Stimulated activated naive CD8-positive, alpha-beta T cell treated with anti-CD3 and anti-CD28 coated beads, Interleukin-15, Interleukin-2, amounts not matched to agents 100 U/mL and 50 U/mL, for 24 hours (primary cell): ENCODE measurements around the gene GLCE.
A peak's percentile ranks its signal among the peaks of the same experiment; 100 is the strongest.
"Not testable (repeated sequence)": the region's sequence is repeated elsewhere in the genome, so short reads cannot be mapped to it uniquely, and the experiment has no call there.

Experiments
- ATAC-seq: fragments of 150-1000 bp; cut with Tn5 transposase; one replicate; pipeline ENCODE4 v1.10.0; 2021
- DNase-seq: peaks from one replicate; pipeline ENCODE4 v3.0.0; 2021

GLCE gene

DNA sequence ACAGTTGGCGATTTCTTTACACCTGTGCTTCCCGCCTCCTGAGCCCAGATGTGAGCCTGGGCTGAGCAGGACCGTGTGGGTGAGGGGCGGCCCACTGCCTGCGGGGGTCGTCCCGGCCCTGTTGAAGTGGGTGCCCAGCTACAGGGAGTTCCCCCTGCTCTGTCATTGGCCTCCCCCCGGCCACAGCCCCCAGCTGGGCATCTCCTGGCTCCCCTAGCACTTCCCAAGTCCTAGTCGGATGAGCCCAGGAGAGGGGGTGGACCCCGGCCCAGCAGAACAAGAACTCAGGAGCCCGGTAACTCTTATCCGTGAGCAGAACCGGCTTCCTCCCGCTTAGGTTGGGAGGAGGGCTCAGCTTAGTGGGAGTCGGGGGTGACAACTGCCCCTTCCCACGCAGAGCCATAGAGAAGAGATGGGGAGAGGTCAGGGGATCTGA is 139.0 kb downstream of the GLCE start:
- DNase-seq, result no peak
- no peak for ATAC-seq

DNA sequence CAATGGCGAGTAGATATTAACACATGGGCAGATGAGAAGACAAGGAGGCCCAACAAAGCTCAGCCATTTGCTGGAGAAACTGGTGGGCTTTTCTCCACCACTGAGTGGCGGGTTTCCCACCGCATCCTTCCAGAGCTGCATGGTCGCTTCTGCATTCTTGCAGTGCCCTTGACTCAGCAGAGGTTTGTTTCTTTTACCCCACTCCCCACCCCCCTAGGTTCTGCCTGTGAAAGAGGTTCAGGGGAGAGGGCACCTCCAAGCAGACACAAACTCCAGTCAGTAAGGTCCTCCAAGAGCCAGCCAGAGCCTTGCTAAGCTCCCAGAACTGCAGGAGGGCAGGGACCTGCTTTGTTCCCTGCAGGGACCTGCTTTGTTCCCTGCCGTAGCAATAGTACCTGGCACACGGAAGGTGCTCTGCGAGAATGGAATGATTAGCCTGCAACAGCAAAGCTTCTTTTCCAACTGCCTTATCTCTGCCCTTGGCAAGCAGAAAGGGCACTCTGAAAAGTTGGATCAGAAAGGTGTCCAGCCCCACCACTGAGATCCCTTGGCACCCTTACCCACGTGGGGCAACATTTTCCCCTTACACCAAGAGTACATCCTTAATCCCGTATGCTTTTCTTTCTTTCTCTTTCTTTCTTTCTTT is 139.6 kb downstream of the GLCE start:
- ATAC-seq (no peak), DNase-seq (no peak)

DNA sequence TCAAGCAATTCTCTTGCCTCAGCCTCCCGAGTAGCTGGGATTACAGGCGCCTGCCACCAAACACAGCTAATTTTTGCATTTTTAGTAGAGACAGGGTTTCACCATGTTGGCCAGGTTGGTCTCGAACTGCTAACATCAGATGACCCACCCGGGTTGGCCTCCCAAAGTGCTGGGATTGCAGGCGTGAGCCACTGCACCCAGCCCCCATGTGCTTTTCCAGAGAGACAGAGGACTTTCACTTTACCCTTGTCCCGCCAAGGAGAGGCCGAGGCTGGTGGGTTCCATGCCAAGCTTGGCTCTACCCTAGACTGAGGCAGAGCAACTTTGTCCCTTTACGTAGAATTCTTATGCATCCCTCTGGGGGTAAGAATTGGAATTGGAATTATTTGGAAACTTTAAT is 140.7 kb downstream of the GLCE start:
- not testable (repeated sequence) for ATAC-seq, DNase-seq

DNA sequence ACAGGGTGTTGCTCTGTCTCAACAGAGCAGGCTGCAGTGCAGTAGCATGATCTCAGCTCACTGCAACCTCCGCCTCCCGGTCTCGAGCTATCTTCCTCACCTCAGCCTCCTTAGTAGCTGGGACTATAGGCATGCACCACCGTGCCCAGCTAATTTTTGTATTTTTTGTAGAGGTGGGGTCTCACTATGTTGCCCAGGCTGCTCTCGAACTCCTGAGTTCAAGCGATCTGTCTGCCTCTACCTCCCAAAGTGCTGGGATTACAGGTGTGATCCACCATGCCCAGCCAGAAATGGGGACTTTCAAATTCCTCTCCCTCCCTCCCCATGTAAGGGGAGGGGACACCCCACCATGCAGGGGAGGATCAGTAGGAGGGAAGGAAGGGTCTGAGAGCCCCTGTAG is 141.7 kb downstream of the GLCE start:
- ATAC-seq, result not testable (repeated sequence)

DNA sequence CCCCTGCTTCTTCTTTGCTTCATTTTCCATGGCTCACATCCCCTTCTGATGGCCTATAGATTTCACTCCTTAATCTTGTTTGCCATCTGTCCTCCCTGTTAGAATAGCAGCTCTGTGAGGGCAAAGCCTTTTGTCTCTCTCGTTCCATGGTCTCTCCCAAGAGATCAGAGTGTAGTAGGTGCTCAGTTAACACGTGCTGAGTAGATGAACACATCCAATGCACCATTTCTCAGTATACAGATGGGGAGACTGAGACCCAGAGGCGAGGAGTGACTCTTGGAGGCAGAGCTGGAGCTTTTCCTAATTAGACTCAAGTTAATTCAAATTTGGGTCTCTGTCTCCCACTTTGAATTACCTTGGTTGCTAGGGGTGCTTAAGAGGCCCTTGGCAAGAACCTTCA is 142.5 kb downstream of the GLCE start:
- DNase-seq (no peak), ATAC-seq (no peak)

More for the DNA sequence above, 141.7 kb downstream of the GLCE start:
- DNase-seq, result not testable (repeated sequence)

DNA sequence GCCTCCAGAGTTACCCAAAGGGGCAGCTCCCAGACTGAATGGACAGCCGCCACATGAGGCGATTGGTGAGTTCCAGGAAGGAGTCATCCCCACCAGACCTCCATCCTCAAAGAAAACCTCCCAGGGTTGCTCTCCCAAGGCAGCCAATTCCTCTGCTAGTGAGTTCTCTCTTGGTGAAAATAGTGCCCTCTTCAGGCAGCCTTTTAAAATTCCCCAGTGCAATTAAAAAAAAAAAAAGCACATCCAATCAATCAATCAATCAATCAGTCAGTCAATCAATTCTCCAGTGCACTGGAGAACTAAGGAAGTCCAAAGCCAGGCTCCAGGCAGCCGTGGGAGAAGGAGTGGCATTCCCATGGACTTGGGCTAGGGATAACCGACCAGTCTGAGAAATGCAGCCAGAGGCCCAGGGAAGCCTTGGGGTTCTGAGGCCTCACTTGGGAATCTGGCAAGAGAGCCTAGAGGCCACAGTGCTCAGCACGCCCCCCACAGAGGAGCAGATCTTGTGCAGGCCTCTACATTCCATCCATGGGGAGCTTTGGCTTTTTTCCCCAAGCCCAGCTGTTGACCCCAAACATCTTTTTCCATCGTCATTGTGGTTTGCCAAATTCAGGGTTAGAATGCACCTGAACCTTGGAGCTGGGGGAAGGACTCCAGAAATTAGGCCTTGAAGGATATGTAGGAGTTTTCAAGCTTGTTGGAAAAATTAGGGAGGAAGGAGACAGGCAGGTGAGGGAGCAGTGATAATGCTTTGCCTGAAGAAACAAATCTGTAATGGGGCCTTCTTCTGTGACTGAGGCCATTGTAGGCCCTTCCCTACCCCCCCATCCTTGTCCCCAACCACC is 143.1 kb downstream of the GLCE start:
- ATAC-seq, result no peak
- DNase-seq, result no peak

DNA sequence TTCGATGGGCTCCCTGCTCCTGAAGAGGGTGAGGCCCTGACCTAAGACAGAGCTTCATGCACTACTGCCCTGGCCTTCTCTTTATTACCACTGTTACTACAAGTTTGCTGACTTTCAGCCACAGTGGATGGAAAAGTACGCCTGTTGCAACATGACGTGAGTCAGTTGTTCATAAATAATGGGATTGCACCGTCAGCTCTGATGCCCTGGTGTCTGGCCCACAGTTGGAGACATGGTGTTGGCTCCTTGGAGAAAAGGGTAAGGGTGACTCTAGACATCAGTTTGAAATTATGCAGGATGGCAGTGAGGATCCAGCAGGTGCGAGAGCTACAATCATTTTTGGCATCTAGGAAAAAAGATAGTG is 143.7 kb downstream of the GLCE start:
- DNase-seq, result no peak

DNA sequence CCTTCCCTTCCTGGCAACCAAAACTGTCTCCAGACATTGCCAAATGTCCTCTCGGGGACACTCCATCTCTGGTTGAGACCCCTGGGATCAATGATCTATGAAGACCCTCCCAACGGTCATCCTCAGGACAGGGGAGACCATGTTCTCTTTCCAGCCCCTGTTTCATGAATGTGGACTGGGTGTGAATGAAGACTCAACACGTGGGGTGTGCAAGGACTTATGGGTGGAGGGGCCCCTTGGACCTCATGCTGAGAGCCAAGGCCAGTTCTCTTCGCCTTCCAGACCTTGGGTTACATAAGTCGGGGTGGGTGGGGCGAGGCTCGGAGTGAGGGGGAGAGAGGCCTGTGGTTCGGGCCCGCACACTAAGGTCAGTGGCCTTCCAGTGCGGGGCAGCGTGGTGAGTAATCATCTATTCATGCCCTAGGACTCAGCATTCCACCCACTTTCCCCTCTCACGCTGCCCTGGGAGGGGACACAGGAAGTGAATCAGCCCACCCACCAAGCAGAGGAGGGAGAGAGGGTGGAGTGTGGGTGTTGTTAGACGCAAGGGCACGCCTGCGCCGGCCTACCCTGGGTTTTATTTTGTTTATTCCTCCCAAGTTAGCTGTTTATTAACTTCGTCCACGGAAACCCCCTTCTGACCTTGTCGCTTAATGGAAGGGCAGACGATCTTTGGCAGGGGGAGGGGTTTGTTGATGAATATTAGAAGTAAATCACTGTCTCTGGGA is 144.9 kb downstream of the GLCE start:
- DNase-seq (no peak), ATAC-seq (peak; percentile 34)

More for the DNA sequence above, 143.7 kb downstream of the GLCE start:
- ATAC-seq, result no peak

DNA sequence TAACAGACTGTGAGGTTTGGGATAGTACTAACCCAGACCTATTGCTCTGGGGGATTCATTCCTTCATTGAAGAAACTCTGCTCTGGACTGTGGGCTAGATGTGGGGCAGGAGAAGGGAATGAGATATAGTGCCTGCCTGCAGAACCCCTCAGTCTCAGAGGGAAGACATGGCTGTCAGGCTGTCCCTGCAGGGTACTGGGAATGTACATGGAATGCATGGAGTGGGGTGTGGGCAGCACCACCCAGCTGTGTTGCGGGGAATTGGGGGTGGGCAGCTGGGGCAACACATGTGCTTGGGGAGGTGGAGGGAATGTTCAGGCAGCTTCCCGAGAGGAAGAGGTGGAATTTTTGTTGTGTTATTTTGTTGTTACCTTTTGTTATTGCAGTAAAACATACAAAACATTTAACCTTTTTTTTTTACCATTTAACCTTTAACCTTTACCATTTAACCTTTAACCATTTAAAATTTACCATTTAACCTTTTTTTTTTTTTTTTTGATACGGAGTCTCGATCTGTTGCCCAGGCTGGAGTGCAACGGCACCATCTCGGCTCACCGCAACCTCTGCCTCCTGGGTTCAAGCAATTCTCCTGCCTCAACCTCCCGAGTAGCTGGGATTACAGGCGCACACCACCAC is 145.6 kb downstream of the GLCE start:
- no peak for ATAC-seq
- DNase-seq, result no peak

DNA sequence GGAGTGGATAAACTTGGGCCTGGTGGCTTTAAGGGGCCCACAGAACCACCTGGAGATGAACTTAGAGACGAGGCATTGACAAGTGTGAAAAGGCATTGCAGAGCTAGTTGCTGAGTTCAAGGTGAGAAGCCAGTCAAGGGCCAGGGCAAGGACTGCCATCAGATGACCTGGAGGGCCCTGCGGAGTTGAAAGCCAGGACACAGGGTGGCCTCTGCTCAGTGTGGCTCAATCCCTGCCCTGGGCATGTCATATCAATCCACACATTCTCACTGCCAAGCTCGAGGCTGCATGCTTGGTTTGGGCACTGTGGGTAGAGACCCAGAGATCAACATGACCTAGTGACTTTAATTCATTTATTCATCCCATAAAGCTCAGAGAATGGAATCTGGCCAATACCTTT is 147.5 kb downstream of the GLCE start:
- DNase-seq (no peak), ATAC-seq (no peak)

DNA sequence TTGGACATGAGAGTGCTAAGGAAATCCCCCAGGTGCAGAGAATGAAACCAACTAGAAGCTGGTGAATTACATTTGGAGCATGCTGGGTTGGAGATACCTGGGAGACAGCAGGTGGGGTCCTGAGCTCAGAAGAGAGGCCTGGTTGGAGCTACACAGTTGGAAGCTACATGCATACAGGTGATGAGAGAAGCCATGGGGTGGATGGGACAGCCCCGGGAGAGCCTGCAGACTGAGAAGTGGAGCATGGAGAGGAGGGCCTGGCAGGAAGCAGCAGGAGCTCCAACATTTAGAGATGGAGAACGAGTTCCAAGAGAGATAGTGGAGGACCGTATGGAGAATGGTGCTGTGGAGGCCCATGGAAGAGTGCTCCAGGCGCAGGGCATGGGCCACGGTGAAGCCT is 148.5 kb downstream of the GLCE start:
- DNase-seq (no peak), ATAC-seq (no peak)

DNA sequence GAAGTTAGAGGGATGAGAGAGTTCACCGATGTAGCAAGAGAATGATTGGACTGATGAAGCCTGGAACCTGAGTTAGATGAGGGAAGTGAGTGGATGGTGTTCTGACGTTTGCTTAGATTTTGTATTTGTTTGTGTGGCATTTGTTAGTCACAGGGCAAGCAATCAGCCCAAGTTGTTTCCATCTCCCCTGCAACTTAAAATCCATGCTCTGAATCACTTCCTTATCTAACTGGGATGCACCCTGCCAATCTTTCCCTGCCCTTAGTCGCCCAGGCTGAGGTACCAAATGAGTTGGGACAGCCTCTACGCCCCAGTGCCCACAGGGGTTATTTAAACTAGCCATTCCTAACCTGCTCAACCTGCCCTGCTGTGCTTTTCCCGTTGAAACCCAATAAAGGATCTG is 150.9 kb downstream of the GLCE start:
- ATAC-seq, result no peak
- no peak for DNase-seq

DNA sequence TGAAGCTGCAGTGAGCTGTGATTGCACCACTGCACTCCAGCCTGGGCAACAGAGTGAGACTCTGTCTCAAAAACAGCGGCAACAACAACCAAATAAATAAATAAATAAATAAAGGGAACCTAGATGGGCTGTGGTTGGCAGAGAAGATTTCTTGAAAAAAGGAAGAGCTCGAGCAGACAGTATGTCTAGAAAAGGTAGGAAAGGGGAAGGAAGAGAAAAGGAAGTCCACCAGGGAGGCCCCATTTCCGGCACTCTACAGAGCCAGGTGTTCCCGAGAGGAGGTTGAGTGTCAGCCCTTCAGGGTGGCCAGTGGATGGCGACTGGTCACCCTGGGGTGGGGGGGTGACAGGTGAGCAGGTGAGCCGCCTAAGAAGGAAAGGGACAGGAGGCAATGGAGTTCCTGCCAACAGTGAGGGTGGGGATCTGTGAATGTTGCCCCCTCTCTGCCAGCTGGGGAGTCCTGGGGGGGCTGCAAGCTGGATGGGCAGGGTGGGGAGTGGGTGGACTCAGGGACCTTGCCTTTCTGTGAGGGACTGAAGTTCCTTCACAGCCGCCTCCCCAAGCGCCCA is 153.1 kb downstream of the GLCE start:
- no peak for DNase-seq
- no peak for ATAC-seq

DNA sequence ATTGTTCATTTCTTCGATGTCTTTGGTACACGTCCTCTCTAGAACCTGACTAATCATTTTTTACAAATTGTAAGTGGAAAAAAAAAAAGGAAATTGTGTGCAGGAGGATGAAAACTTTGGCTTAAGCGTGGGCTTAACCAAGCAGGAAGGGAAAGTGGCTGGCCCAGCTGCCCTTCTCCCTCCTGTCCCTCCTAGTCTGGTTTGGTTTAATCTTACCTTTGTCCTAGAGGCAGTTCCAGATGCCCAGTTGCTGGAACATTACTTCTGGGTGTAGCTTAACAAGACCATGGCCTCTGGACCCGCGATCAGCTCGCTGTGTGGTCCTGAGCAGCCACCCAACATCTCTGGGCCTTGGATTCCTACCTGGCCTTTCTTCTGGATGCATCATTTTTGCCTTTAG is 153.7 kb downstream of the GLCE start:
- no peak for ATAC-seq
- DNase-seq, result no peak

DNA sequence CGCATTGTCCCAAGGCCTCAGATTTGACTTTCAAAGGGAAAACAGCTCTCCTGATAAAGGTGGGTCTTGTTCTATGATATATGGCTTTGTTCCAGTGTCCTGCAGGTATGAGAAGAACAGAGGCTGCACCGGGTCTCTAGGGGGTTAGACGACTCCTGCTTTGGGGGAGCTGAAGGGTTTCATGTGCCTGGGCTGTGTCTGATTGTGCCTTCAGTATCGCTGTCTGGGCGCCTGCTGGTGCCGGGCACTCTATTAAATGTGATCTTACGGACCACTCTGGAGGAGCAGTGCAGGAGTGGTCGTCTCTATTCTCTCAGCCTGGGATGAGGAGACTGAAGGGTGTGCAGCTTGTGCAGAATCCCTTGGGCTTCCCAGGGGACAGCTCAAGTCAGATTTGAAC is 154.3 kb downstream of the GLCE start:
- ATAC-seq, result no peak
- no peak for DNase-seq

DNA sequence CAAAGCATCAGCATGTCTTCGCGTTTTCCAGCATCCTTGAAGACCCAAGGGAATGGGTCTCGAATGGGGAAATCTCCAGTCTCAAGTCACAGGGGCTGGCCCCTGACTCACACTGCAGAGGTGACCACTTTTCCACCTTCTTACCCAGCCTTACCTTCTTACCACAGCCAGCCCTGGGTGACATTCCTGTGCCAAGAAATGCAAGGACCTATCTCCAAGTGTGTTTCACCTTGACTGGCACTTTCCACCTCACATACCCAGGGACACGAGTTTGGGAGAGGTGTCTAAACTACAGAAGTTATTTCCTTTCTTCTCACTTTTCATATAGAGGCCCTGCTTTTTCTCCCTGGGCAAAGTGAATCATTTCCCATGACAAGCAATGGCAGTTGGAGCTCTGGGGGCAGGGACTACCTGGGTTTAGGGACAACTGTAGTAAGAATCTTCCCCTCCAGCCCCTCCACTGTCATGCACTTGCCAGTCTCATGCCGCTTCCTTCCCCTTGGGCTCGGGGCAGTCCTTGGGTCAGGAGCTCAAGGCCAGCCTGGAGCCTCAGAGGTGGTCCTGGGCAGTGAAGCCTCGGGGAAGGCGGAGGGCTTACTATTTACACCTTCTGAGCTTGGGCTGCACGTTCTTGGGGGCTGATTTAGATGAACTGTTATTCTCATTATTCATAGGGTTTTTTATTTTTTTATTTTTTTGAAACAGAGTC is 155.1 kb downstream of the GLCE start:
- no peak for ATAC-seq
- no peak for DNase-seq

DNA sequence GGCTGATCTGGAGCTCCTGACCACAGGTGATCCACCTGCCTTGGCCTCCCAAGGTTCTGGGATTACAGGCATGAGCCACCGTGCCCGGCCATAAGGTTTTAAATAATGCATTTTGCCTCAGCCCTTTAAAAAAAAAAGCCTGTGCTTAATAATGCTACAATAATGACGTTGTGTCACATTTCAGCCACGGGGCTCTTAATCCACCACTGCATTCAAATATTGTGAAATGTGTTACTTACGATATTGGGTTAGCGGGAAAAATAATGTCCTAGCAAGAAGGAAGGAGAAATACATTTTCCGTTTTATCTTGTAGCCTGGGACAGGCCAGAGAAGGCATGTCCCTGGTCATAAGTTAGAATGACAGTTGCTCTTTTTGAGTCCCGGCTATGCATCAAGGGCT is 155.9 kb downstream of the GLCE start:
- DNase-seq (no peak), ATAC-seq (no peak)

DNA sequence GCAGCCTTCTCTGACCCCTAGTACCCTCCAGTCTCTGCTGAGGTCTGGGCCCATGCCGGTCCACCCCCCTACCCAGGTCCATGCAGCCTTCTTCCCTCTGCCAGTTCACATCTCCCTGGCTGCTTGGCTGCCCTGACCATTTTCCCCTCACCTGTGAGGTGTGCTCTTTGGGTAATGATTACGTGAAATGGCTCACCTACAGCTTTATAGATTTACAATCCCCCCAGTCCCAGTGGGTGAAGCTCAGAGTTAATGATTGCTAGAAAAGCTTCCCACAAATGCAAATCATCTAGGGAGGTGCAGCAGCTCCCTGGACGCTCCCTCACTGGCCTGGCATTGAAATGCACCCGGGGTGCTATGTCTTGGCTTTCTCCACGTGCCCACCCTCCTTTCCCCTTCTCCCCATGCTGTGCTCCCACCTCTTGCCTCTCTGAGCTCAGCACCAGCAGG is 157.0 kb downstream of the GLCE start:
- ATAC-seq, result no peak
- DNase-seq, result no peak

DNA sequence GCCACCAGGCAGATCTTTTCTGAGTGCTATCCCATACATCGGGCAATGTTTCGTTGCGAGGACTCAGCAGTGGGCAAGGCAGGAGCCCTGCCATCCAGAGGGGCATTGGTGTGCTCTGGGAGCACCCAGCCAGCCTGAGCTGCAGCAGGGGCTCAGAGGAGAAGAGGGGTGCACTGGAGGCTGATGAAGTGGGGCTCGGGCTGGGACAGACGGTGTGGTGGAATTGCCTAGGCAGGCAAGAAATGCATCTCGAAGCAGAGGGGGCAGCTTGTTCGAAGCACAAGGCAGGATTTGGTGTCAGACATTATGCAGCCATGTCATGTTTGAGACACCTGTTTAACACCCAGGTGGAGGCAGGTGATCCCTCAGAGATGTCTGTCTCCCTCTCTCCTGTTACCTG is 157.6 kb downstream of the GLCE start:
- no peak for DNase-seq

DNA sequence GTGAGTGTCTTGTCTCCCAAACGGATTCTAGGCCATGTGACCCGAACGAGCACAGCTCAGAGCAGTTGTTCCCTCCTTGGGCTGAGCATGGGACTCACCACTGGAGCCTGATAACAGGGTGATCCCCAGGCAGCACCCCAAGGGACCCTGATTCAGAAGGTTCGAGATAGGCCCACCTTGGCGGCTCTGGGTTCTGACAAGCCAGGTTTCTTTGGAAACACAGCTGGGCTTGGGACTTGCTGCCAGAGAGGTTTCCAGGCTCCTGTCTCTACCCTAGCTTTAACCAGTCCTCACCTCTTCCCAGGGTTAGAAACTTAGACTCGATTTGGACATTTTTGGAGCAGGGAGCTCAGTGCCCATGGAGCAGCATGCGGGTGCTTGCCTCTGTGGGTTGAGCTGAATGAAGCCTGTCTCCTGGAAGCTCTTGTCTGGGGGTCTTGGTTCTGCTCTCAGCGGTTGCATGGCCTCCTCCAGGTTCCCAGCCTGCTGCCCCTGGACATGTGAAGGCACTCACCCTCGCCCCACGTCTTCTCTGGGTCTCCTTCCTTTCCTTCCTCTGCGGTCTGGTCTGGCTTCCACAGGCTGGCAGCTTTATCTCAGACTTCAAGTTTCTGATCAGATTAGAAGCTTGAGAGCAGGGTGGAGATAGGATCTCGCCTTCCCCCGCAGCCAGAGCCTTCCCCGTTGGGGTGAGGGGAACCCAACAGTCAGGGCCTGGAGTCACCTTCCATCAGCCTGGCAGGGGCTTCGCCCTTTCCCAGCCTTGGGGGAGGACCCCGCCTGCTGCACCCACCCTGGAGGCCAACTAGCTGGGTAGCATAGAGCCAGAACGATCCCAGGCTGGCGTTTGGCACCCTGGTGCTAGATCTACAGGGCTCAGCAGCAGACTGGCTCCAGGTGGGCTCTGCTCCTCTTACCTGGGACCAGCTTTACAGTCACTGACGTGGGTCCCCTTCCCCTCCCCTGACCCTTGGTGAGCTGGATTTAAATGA is 159.2 kb downstream of the GLCE start:
- DNase-seq (no peak), ATAC-seq (no peak)

More for the DNA sequence above, 157.6 kb downstream of the GLCE start:
- ATAC-seq, result no peak
